Putamen (tissue), 1 donor: ENCODE measurements around the gene CFAP74.

ENCODE experiments used
- DNase-seq: peaks from one replicate; pipeline ENCODE4 v3.0.0-alpha.2; 2016; ENCODE audit warnings: low spot score

CFAP74 gene

GRCh38 chr1:2018217-2019171 is 14.9 kb upstream of the CFAP74 start:
- no peak for DNase-seq

- DNase-seq: no peak
Observed at GRCh38 chr1:2016123-2016522, 12.5 kb upstream of the CFAP74 start.

GRCh38 chr1:2014741-2015735 is 11.5 kb upstream of the CFAP74 start:
- DNase-seq: no peak

- no peak for DNase-seq
Observed at GRCh38 chr1:2014181-2014580, 10.6 kb upstream of the CFAP74 start.

GRCh38 chr1:2009101-2010053 is 5.8 kb upstream of the CFAP74 start:
- DNase-seq: no peak

GRCh38 chr1:2004856-2005255 is 1.3 kb upstream of the CFAP74 start:
- no peak for DNase-seq

GRCh38 chr1:2001773-2002411 is 1.7 kb downstream of the CFAP74 start:
- no peak for DNase-seq

- DNase-seq: no peak
Observed at GRCh38 chr1:2000850-2001249, 2.7 kb downstream of the CFAP74 start.

- no peak for DNase-seq
Observed at GRCh38 chr1:2000432-2000831, 3.2 kb downstream of the CFAP74 start.

- no peak for DNase-seq
Observed at GRCh38 chr1:1997576-1997975, 6.0 kb downstream of the CFAP74 start.

GRCh38 chr1:1996207-1996651 is 7.4 kb downstream of the CFAP74 start:
- DNase-seq: no peak

- DNase-seq: no peak
Observed at GRCh38 chr1:1994536-1994935, 9.1 kb downstream of the CFAP74 start.

GRCh38 chr1:1990222-1990621 is 13.4 kb downstream of the CFAP74 start:
- DNase-seq: no peak

GRCh38 chr1:1989789-1990188 is 13.8 kb downstream of the CFAP74 start:
- no peak for DNase-seq

- no peak for DNase-seq
Observed at GRCh38 chr1:1989102-1989542, 14.5 kb downstream of the CFAP74 start.

- DNase-seq: no peak
Observed at GRCh38 chr1:1988061-1988945, 15.3 kb downstream of the CFAP74 start.

GRCh38 chr1:1987142-1987510 is 16.5 kb downstream of the CFAP74 start:
- DNase-seq: no peak

- DNase-seq: no peak
Observed at GRCh38 chr1:1986451-1987141, 17.0 kb downstream of the CFAP74 start.

GRCh38 chr1:1985375-1986050 is 18.1 kb downstream of the CFAP74 start:
- DNase-seq: no peak
